Measurements from ENCODE around the gene XBP1. TPM values are rescaled to one million over a fixed set of nuclear protein-coding genes. Genes with fewer than 3 reads are reported as not detected.

Gene XBP1
- total and polyA plus RNA-seq, 2 of the 4 experiments (the other 2 are of a cell fraction), result 95.0 to 223 TPM

DNA sequence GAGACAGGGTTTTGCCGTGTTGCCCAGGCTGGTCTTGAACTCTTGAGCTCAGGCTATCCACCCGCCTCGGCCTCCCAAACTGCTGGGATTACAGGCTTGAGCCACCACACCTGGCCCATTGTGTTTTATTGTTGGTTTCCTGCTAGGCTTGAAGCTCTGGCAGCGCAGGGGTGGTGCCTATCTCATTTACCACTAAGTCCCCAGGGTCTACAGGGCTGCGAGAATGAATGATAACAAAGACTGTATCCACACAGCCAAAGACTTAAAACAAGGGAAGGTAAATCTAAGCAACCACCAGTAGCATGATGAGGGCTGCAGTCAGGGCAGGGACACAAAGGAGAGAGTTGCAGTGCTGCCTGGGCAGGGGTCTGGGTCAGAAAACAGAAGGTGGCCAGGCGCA is 37.3 kb upstream of the XBP1 start:
- Histone ChIP-seq H2BK120ac (ENCODE audit: low read depth, low read length) (no peak overlapping the region), H3K27ac (ENCODE audit: insufficient read depth, low read length) (no peak overlapping the region), H4K8ac (ENCODE audit: low read depth in 2 of 2, low read length in 2 of 2) (no peak overlapping the region), H3K23ac (ENCODE audit: low read depth, low read length) (no peak overlapping the region), H3K9ac (ENCODE audit: low read depth, low read length) (no peak overlapping the region), H4K5ac (ENCODE audit: low read depth, low read length) (no peak overlapping the region), H3K27me3 (ENCODE audit: control insufficient read depth, insufficient read depth, low read length) (no peaks in the 10 kb centered on the region), H3K4me1 (ENCODE audit: control insufficient read depth, insufficient read depth, low read length) (no peaks in the 10 kb centered on the region), H2BK5ac (ENCODE audit: low read depth, low read length, poor library complexity, severe bottlenecking) (no peak overlapping the region), H2AK5ac (ENCODE audit: low read depth, low read length) (no peak overlapping the region), H3K79me1 (ENCODE audit: low read depth in 1 of 2, low read length in 2 of 2) (no peaks in the 10 kb centered on the region), H3K18ac (ENCODE audit: low read depth, low read length) (no peak overlapping the region), H2AK9ac (replicated peaks; ENCODE audit: low read depth, low read length, poor library complexity) (no peak overlapping the region), H2BK20ac (ENCODE audit: low read depth, low read length) (no peak overlapping the region), H3K9me3 (ENCODE audit: control insufficient read depth, insufficient read depth, low read length) (no peaks in the 10 kb centered on the region), H3K14ac (replicated peaks; ENCODE audit: low read depth, low read length) (no peak overlapping the region), H3K9me1 (ENCODE audit: insufficient read depth, low read length) (no peaks in the 10 kb centered on the region), H3K4ac (ENCODE audit: low read depth, low read length) (no peak overlapping the region), H3K36me3 (ENCODE audit: control insufficient read depth, insufficient read depth, low read length) (no peaks in the 10 kb centered on the region), H4K91ac (ENCODE audit: insufficient read depth, low read depth, low read length) (no peak overlapping the region), H3K56ac (ENCODE audit: extremely low read depth, insufficient read depth, low read length) (no peak overlapping the region), H2AFZ (replicated peaks; ENCODE audit: low read length, poor library complexity) (no peak overlapping the region), H4K20me1 (ENCODE audit: insufficient read depth, low read length) (no peaks in the 10 kb centered on the region), H2BK15ac (ENCODE audit: low read depth, low read length) (no peak overlapping the region), H3K4me3 (ENCODE audit: insufficient read depth, low read depth, low read length) (no peak overlapping the region), H3K4me2 (ENCODE audit: low read depth, low read length) (no peak overlapping the region)
- DNase-seq (no peak), ATAC-seq (ENCODE audit: low read depth) (no peak)
- 100% methylated on average over 1 of the region's 6 CpGs; no CpG with 5 or more reads in 1 of the 2 experiments for WGBS, 2 experiments (ENCODE audit: extremely low coverage in 2 of 2, insufficient read length in 1 of 2)
- ChIA-PET POLR2A (ENCODE audit: unreplicated experiment) (no interaction called here), CTCF (no interaction called here)
- TF ChIP-seq FOS (IDR thresholded peaks at IDR 0.05; ENCODE audit: low read depth, low read length) (no peak), POLR2A (IDR thresholded peaks at IDR 0.05; ENCODE audit: low read depth, low read length) (no peak), CEBPB (IDR thresholded peaks at IDR 0.05; ENCODE audit: low read depth, low read length) (no peak), NFE2L2 (IDR thresholded peaks at IDR 0.05; ENCODE audit: low read depth, low read length) (no peak), MXI1 (IDR thresholded peaks at IDR 0.05; ENCODE audit: borderline replicate concordance, low read depth, low read length) (no peak), RFX5 (IDR thresholded peaks at IDR 0.05; ENCODE audit: low read depth, low read length) (no peak), RAD21 (IDR thresholded peaks at IDR 0.05; ENCODE audit: low read length) (no peak)
- TF ChIP-seq, protein P1, sequence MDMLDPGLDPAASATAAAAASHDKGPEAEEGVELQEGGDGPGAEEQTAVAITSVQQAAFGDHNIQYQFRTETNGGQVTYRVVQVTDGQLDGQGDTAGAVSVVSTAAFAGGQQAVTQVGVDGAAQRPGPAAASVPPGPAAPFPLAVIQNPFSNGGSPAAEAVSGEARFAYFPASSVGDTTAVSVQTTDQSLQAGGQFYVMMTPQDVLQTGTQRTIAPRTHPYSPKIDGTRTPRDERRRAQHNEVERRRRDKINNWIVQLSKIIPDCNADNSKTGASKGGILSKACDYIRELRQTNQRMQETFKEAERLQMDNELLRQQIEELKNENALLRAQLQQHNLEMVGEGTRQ (IDR thresholded peaks at IDR 0.05; ENCODE audit: low read depth, low read length), result no peak
- in situ Hi-C loops (cut with MboI; ENCODE audit: low sequenced_read_pairs) (loop anchor here (10.0 kb wide), 1 partner anchor 783 kb away; no protein-coding TSS in a partner anchor), intact Hi-C loops (cut with micrococcal nuclease) (no loop called here), dilution Hi-C loops (cut with HindIII; ENCODE audit: low sequenced_read_pairs, unreplicated experiment) (no loop called here)
- BruUV-seq (replicated peaks), result no TSS peak
